ENCODE data around the gene NVL. TPM values are rescaled to one million over a fixed set of nuclear protein-coding genes. Genes with fewer than 3 reads are reported as not detected.
A peak's percentile ranks its signal among the peaks of the same experiment; 100 is the strongest.

The NVL gene
- total and polyA plus RNA-seq, 2 of the 4 experiments (the other 2 are of a cell fraction), result 16.5 to 18.4 TPM

GRCh38 chr1:224180783-224181452 is 149.1 kb downstream of the NVL start:
- in situ Hi-C loops (cut with MboI; ENCODE audit: low sequenced_read_pairs), result no loop called here
- intact Hi-C loops (cut with micrococcal nuclease), result no loop called here
- ATAC-seq (ENCODE audit: low read depth), result no peak
- Histone ChIP-seq H3K9me3 (ENCODE audit: control insufficient read depth, insufficient read depth, low read length) (no peaks in the 10 kb centered on the region), H4K20me1 (ENCODE audit: insufficient read depth, low read length) (peaks cover 18% of the 10 kb centered on the region), H3K36me3 (ENCODE audit: control insufficient read depth, insufficient read depth, low read length) (no peaks in the 10 kb centered on the region), H3K27ac (ENCODE audit: insufficient read depth, low read length) (no peak overlapping the region), H2BK5ac (ENCODE audit: low read depth, low read length, poor library complexity, severe bottlenecking) (no peak overlapping the region), H3K79me1 (ENCODE audit: low read depth in 1 of 2, low read length in 2 of 2) (peaks cover 0 to 23% of the 10 kb centered on the region in 2 experiments; a peak in 2 of 4 replicates), H2BK20ac (ENCODE audit: low read depth, low read length) (no peak overlapping the region), H3K4me1 (ENCODE audit: control insufficient read depth, insufficient read depth, low read length) (0 out of 2 replicates have a peak, but pooled peaks cover 4% of the 10 kb centered on the region), H2BK120ac (ENCODE audit: low read depth, low read length) (no peak overlapping the region), H2AK5ac (ENCODE audit: low read depth, low read length) (peak overlapping the region; percentile 33; the same call in 1 of the 2 replicates), H3K27me3 (ENCODE audit: control insufficient read depth, insufficient read depth, low read length) (no peaks in the 10 kb centered on the region), H4K8ac (ENCODE audit: low read depth in 2 of 2, low read length in 2 of 2) (no peak overlapping the region), H4K91ac (ENCODE audit: insufficient read depth, low read depth, low read length) (no peak overlapping the region), H2AFZ (replicated peaks; ENCODE audit: low read length, poor library complexity) (no peak overlapping the region), H3K4ac (ENCODE audit: low read depth, low read length) (no peak overlapping the region), H3K23ac (ENCODE audit: low read depth, low read length) (no peak overlapping the region), H3K9me1 (ENCODE audit: insufficient read depth, low read length) (peaks cover 2% of the 10 kb centered on the region; the same call in 1 of the 2 replicates), H3K14ac (replicated peaks; ENCODE audit: low read depth, low read length) (no peak overlapping the region), H3K4me2 (ENCODE audit: low read depth, low read length) (no peak overlapping the region), H2BK15ac (ENCODE audit: low read depth, low read length) (no peak overlapping the region), H3K9ac (ENCODE audit: low read depth, low read length) (no peak overlapping the region), H3K56ac (ENCODE audit: extremely low read depth, insufficient read depth, low read length) (no peak overlapping the region), H2AK9ac (replicated peaks; ENCODE audit: low read depth, low read length, poor library complexity) (no peak overlapping the region), H4K5ac (ENCODE audit: low read depth, low read length) (no peak overlapping the region), H3K18ac (ENCODE audit: low read depth, low read length) (no peak overlapping the region), H3K4me3 (ENCODE audit: insufficient read depth, low read depth, low read length) (no peak overlapping the region)
- no TSS peak for BruUV-seq (replicated peaks)
- no peak for DNase-seq
- dilution Hi-C loops (cut with HindIII; ENCODE audit: low sequenced_read_pairs, unreplicated experiment), result no loop called here
- 98% methylated on average over 5 of the region's 11 CpGs; no CpG with 5 or more reads in 1 of the 2 experiments for WGBS, 2 experiments (ENCODE audit: extremely low coverage in 2 of 2, insufficient read length in 1 of 2)
- ChIA-PET POLR2A (ENCODE audit: unreplicated experiment) (no interaction called here), CTCF (interaction anchor here (0.6 kb wide), 1 partner anchor 1024 kb away, joined by 3 read pairs; no protein-coding TSS in a partner anchor)
- TF ChIP-seq POLR2A (IDR thresholded peaks at IDR 0.05; ENCODE audit: low read depth, low read length) (no peak), BHLHE40 (IDR thresholded peaks at IDR 0.05; ENCODE audit: low read depth, low read length) (no peak), RCOR1 (IDR thresholded peaks at IDR 0.05; ENCODE audit: insufficient replicate concordance, low read length) (no peak), RFX5 (IDR thresholded peaks at IDR 0.05; ENCODE audit: low read depth, low read length) (no peak), MXI1 (IDR thresholded peaks at IDR 0.05; ENCODE audit: borderline replicate concordance, low read depth, low read length) (no peak)

All from IMR-90 (cell line).